ENCODE data around the gene PTMS. TPM values are rescaled to one million over a fixed set of nuclear protein-coding genes. Genes with fewer than 3 reads are reported as not detected.
A peak's percentile ranks its signal among the peaks of the same experiment; 100 is the strongest.

PTMS gene
- total and polyA plus RNA-seq, 2 donors from 2014 or later, result 269 to 590 TPM

- peaks cover 0 to 3% (median 0%) of the 10 kb centered on the region in 3 donors for H3K36me3 ChIP-seq (ENCODE audit: control insufficient read depth in 2 of 3, insufficient read depth in 3 of 3, low read length in 3 of 3)
- H3K27me3 ChIP-seq (ENCODE audit: control insufficient read depth, insufficient read depth, low read length), result no peaks in the 10 kb centered on the region
- H3K9ac ChIP-seq (ENCODE audit: low read length in 3 of 3), result no peak overlapping the region
- H3K4me1 ChIP-seq (ENCODE audit: control insufficient read depth in 2 of 3, insufficient read depth in 2 of 3, low read depth in 1 of 3, low read length in 3 of 3), result peaks cover 0 to 12% (median 8%) of the 10 kb centered on the region in 3 donors
- no peak overlapping the region for H3K27ac ChIP-seq (ENCODE audit: low read depth in 2 of 2, low read length in 2 of 2)
- FAIRE-seq, result no peak
- H3K9me3 ChIP-seq (ENCODE audit: control insufficient read depth in 2 of 3, insufficient read depth in 1 of 3, low read length in 3 of 3), result peaks cover 0 to 2% (median 0%) of the 10 kb centered on the region in 3 donors
- H3K4me3 ChIP-seq (ENCODE audit: low read length in 3 of 3), result no peak overlapping the region
- TF ChIP-seq CTCF (IDR thresholded peaks at IDR 0.05; ENCODE audit: borderline replicate concordance, extremely low read depth, insufficient read depth), result no peak
- DNase-seq, result peak in 2 of 5 donors; percentile 33 to 63
- intact Hi-C loops (cut with DNase I), result no loop called here
These were observed 52.5 kb downstream of the PTMS start for GRCh38 chr12:6818645-6819044.

GRCh38 chr12:6819106-6820030 is 53.2 kb downstream of the PTMS start:
- H3K4me3 ChIP-seq (ENCODE audit: low read length in 3 of 3), result no peak overlapping the region
- no peak for FAIRE-seq

GRCh38 chr12:6820166-6820565 is 54.0 kb downstream of the PTMS start:
- H3K27me3 ChIP-seq (ENCODE audit: control insufficient read depth, insufficient read depth, low read length), result no peaks in the 10 kb centered on the region
- FAIRE-seq (no peak), DNase-seq (peak in 1 of 5 donors; percentile 60)
- H3K9me3 ChIP-seq (ENCODE audit: control insufficient read depth in 2 of 3, insufficient read depth in 1 of 3, low read length in 3 of 3), result peaks cover 0 to 2% (median 0%) of the 10 kb centered on the region in 3 donors
- intact Hi-C loops (cut with DNase I), result loop anchor here (10.0 kb wide), 1 partner anchor 65 kb away; the partner anchor contains the start of gene MLF2
- no peak overlapping the region for H3K27ac ChIP-seq (ENCODE audit: low read depth in 2 of 2, low read length in 2 of 2)
- H3K4me3 ChIP-seq (ENCODE audit: low read length in 3 of 3), result no peak overlapping the region
- H3K9ac ChIP-seq (ENCODE audit: low read length in 3 of 3), result no peak overlapping the region
- H3K36me3 ChIP-seq (ENCODE audit: control insufficient read depth in 2 of 3, insufficient read depth in 3 of 3, low read length in 3 of 3), result peaks cover 0 to 3% (median 0%) of the 10 kb centered on the region in 3 donors
- TF ChIP-seq CTCF (IDR thresholded peaks at IDR 0.05; ENCODE audit: borderline replicate concordance, extremely low read depth, insufficient read depth), result no peak
- H3K4me1 ChIP-seq (ENCODE audit: control insufficient read depth in 2 of 3, insufficient read depth in 2 of 3, low read depth in 1 of 3, low read length in 3 of 3), result peaks cover 0 to 12% (median 8%) of the 10 kb centered on the region in 3 donors

More at GRCh38 chr12:6819106-6820030, 53.2 kb downstream of the PTMS start:
- Histone ChIP-seq H3K9me3 (ENCODE audit: control insufficient read depth in 2 of 3, insufficient read depth in 1 of 3, low read length in 3 of 3) (peaks cover 0 to 2% (median 0%) of the 10 kb centered on the region in 3 donors), H3K36me3 (ENCODE audit: control insufficient read depth in 2 of 3, insufficient read depth in 3 of 3, low read length in 3 of 3) (peaks cover 0 to 3% (median 0%) of the 10 kb centered on the region in 3 donors), H3K27me3 (ENCODE audit: control insufficient read depth, insufficient read depth, low read length) (no peaks in the 10 kb centered on the region), H3K27ac (ENCODE audit: low read depth in 2 of 2, low read length in 2 of 2) (no peak overlapping the region), H3K9ac (ENCODE audit: low read length in 3 of 3) (no peak overlapping the region), H3K4me1 (ENCODE audit: control insufficient read depth in 2 of 3, insufficient read depth in 2 of 3, low read depth in 1 of 3, low read length in 3 of 3) (peaks cover 0 to 12% (median 8%) of the 10 kb centered on the region in 3 donors)
- TF ChIP-seq CTCF (IDR thresholded peaks at IDR 0.05; ENCODE audit: borderline replicate concordance, extremely low read depth, insufficient read depth), result no peak
- DNase-seq, result peak in 2 of 5 donors; percentile 38 to 61
- intact Hi-C loops (cut with DNase I), result loop anchor here (10.0 kb wide), 1 partner anchor 65 kb away; the partner anchor contains the start of gene MLF2

Other genes starting within 250 kb of the PTMS start
- 1,501 TPM for gene GAPDH, start 231.8 kb upstream of the PTMS start, total RNA-seq
- gene GAPDH, start 231.8 kb upstream of the PTMS start, polyA plus RNA-seq (ENCODE audit: insufficient read depth, low read depth, low replicate concordance), result 4,871 TPM
- 21.5 TPM for gene IFFO1, start 210.3 kb upstream of the PTMS start, total RNA-seq
- gene IFFO1, start 210.3 kb upstream of the PTMS start, polyA plus RNA-seq (ENCODE audit: insufficient read depth, low read depth, low replicate concordance), result 11.5 TPM
- gene NOP2, start 198.1 kb upstream of the PTMS start, total RNA-seq, result 29.7 TPM
- gene NOP2, start 198.1 kb upstream of the PTMS start, polyA plus RNA-seq (ENCODE audit: insufficient read depth, low read depth, low replicate concordance), result 12.2 TPM
- gene CHD4, start 159.0 kb upstream of the PTMS start, total RNA-seq, result 224 TPM
- 109 TPM for gene CHD4, start 159.0 kb upstream of the PTMS start, polyA plus RNA-seq (ENCODE audit: insufficient read depth, low read depth, low replicate concordance)
- 4.9 TPM for gene LPAR5, start 130.4 kb upstream of the PTMS start, total RNA-seq
- 0.97 TPM for gene LPAR5, start 130.4 kb upstream of the PTMS start, polyA plus RNA-seq (ENCODE audit: insufficient read depth, low read depth, low replicate concordance)
- 3.4 TPM for gene ACRBP, start 118.9 kb upstream of the PTMS start, total RNA-seq
- 2.1 TPM for gene ACRBP, start 118.9 kb upstream of the PTMS start, polyA plus RNA-seq (ENCODE audit: insufficient read depth, low read depth, low replicate concordance)
- gene ING4, start 103.2 kb upstream of the PTMS start, total RNA-seq, result 42.6 TPM
- 56.0 TPM for gene ING4, start 103.2 kb upstream of the PTMS start, polyA plus RNA-seq (ENCODE audit: insufficient read depth, low read depth, low replicate concordance)
- gene ZNF384, start 77.0 kb upstream of the PTMS start, total RNA-seq, result 51.6 TPM
- 19.7 TPM for gene ZNF384, start 77.0 kb upstream of the PTMS start, polyA plus RNA-seq (ENCODE audit: insufficient read depth, low read depth, low replicate concordance)
- gene PIANP, start 65.5 kb upstream of the PTMS start, total RNA-seq, result 0.63 TPM
- gene PIANP, start 65.5 kb upstream of the PTMS start, polyA plus RNA-seq (ENCODE audit: insufficient read depth, low read depth, low replicate concordance), result 0.45 TPM
- 71.9 TPM for gene COPS7A, start 42.3 kb upstream of the PTMS start, total RNA-seq
- gene COPS7A, start 42.3 kb upstream of the PTMS start, polyA plus RNA-seq (ENCODE audit: insufficient read depth, low read depth, low replicate concordance), result 94.1 TPM
- 141 TPM for gene MLF2, start 13.2 kb upstream of the PTMS start, total RNA-seq
- 289 TPM for gene MLF2, start 13.2 kb upstream of the PTMS start, polyA plus RNA-seq (ENCODE audit: insufficient read depth, low read depth, low replicate concordance)
- 1.3 TPM for gene LAG3, start 6.2 kb downstream of the PTMS start, total RNA-seq
- not detected for gene LAG3, start 6.2 kb downstream of the PTMS start, polyA plus RNA-seq (ENCODE audit: insufficient read depth, low read depth, low replicate concordance)
- 38.1 TPM for gene CD4, start 23.2 kb downstream of the PTMS start, total RNA-seq
- gene CD4, start 23.2 kb downstream of the PTMS start, polyA plus RNA-seq (ENCODE audit: insufficient read depth, low read depth, low replicate concordance), result 12.2 TPM
- gene GPR162, start 55.5 kb downstream of the PTMS start, total RNA-seq, result 5.0 TPM
- gene GPR162, start 55.5 kb downstream of the PTMS start, polyA plus RNA-seq (ENCODE audit: insufficient read depth, low read depth, low replicate concordance), result 9.8 TPM
- 17.0 TPM for gene P3H3, start 62.0 kb downstream of the PTMS start, total RNA-seq
- 18.5 TPM for gene P3H3, start 62.0 kb downstream of the PTMS start, polyA plus RNA-seq (ENCODE audit: insufficient read depth, low read depth, low replicate concordance)
- gene GNB3, start 74.6 kb downstream of the PTMS start, total RNA-seq, result 2.6 TPM
- gene GNB3, start 74.6 kb downstream of the PTMS start, polyA plus RNA-seq (ENCODE audit: insufficient read depth, low read depth, low replicate concordance), result 1.4 TPM
- gene CDCA3, start 84.9 kb downstream of the PTMS start, total RNA-seq, result 1.3 TPM
- 2.1 TPM for gene CDCA3, start 84.9 kb downstream of the PTMS start, polyA plus RNA-seq (ENCODE audit: insufficient read depth, low read depth, low replicate concordance)
- gene USP5, start 85.8 kb downstream of the PTMS start, total RNA-seq, result 75.5 TPM
- gene USP5, start 85.8 kb downstream of the PTMS start, polyA plus RNA-seq (ENCODE audit: insufficient read depth, low read depth, low replicate concordance), result 52.3 TPM
- gene TPI1, start 101.2 kb downstream of the PTMS start, total RNA-seq, result 437 TPM
- gene TPI1, start 101.2 kb downstream of the PTMS start, polyA plus RNA-seq (ENCODE audit: insufficient read depth, low read depth, low replicate concordance), result 1,220 TPM
- gene SPSB2, start 106.9 kb downstream of the PTMS start, total RNA-seq, result 19.0 TPM
- 21.3 TPM for gene SPSB2, start 106.9 kb downstream of the PTMS start, polyA plus RNA-seq (ENCODE audit: insufficient read depth, low read depth, low replicate concordance)
- 16.6 TPM for gene LRRC23, start 138.5 kb downstream of the PTMS start, total RNA-seq
- gene LRRC23, start 138.5 kb downstream of the PTMS start, polyA plus RNA-seq (ENCODE audit: insufficient read depth, low read depth, low replicate concordance), result 19.7 TPM
- gene ENO2, start 148.2 kb downstream of the PTMS start, total RNA-seq, result 35.7 TPM
- 10.3 TPM for gene ENO2, start 148.2 kb downstream of the PTMS start, polyA plus RNA-seq (ENCODE audit: insufficient read depth, low read depth, low replicate concordance)
- gene ATN1, start 161.6 kb downstream of the PTMS start, total RNA-seq, result 119 TPM
- 34.2 TPM for gene ATN1, start 161.6 kb downstream of the PTMS start, polyA plus RNA-seq (ENCODE audit: insufficient read depth, low read depth, low replicate concordance)
- gene RNU7-1, start 177.5 kb downstream of the PTMS start, total RNA-seq, result not detected
- gene RNU7-1, start 177.5 kb downstream of the PTMS start, polyA plus RNA-seq (ENCODE audit: insufficient read depth, low read depth, low replicate concordance), result not detected
- gene C12orf57, start 177.7 kb downstream of the PTMS start, total RNA-seq, result 175 TPM
- 336 TPM for gene C12orf57, start 177.7 kb downstream of the PTMS start, polyA plus RNA-seq (ENCODE audit: insufficient read depth, low read depth, low replicate concordance)
- gene PTPN6, start 185.0 kb downstream of the PTMS start, total RNA-seq, result 70.8 TPM
- gene PTPN6, start 185.0 kb downstream of the PTMS start, polyA plus RNA-seq (ENCODE audit: insufficient read depth, low read depth, low replicate concordance), result 38.0 TPM
- gene PHB2, start 204.3 kb downstream of the PTMS start, total RNA-seq, result 141 TPM
- 222 TPM for gene PHB2, start 204.3 kb downstream of the PTMS start, polyA plus RNA-seq (ENCODE audit: insufficient read depth, low read depth, low replicate concordance)
- gene EMG1, start 204.6 kb downstream of the PTMS start, total RNA-seq, result 50.3 TPM
- 74.3 TPM for gene EMG1, start 204.6 kb downstream of the PTMS start, polyA plus RNA-seq (ENCODE audit: insufficient read depth, low read depth, low replicate concordance)

Data from kidney (tissue), 14 donors.